ENCODE data around the gene C1QTNF9B.

C1QTNF9B gene

DNA sequence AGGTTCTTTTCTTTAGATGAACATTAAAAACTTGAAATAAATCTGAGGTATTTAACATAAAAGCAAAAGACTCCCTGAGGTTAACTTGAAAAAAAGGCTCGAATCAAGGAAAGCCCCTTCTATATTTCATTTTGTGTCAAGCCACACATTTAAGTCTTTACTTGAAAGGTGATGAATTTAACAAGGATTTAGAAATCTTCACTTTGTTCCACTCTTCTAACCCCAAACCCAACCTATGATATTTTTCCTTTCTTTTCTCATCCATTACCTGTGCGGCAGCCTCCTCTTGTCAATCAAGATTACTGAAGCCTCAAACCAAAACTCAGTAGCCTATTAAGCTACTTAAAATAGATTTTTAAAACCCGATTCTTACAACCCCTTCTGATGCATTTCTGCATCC, 41.9 kb downstream of the C1QTNF9B start:
- no peak for DNase-seq

DNA sequence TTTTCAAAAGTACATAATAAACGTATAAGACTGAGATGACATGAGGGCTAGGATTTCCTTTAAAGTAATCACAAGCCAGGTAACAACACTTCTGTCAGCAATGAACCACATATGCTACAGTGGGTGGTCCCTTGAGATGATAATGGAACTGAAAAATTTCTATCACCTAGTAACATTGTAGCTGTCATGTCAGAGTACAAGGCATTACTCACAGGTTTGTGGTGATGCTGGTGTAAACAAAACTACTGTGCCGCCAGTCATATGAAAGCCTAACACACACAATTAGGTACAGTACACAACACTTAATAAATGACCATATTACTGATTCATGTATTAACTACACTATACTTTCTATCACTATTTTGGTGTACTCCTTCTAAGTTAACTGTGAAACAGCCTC, 45.0 kb downstream of the C1QTNF9B start:
- no peak for DNase-seq

DNA sequence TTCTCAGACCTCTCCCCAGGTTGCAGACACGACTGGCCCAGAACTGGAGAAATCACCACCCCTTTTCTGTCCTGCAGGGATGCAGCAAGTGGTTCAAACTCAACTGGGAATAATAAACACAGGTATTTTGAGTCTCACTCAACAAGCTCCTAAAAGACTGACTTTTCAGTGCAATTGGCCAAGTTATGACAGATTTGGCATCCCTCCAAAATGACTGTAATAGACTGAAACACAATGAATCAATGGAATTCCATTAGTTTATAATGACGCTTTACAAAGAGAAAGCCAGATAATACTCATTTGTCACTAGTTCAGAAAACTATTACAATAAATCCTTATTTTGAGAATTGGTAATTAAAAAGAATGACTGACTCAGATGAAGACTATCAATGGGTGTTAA, 46.2 kb downstream of the C1QTNF9B start:
- no peak for DNase-seq

DNA sequence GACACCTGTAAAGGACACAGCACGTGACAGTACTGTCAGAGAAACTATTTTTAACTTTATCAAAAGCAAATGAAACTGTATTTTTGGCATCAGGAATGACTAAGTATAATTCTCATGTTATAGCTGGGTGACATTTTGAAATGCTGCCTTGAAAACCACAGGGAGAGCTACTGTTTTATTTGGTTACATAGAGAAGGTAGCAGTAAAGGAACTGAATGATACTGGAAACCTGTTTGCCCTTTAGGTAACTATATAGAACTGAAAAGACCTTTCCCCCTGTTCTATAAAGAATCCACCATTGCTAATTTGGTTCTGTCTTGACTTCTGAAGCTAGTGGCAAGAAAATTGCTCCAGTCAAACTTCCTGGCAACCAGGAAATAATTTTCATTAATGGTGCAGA, 47.2 kb downstream of the C1QTNF9B start:
- no peak for DNase-seq

DNA sequence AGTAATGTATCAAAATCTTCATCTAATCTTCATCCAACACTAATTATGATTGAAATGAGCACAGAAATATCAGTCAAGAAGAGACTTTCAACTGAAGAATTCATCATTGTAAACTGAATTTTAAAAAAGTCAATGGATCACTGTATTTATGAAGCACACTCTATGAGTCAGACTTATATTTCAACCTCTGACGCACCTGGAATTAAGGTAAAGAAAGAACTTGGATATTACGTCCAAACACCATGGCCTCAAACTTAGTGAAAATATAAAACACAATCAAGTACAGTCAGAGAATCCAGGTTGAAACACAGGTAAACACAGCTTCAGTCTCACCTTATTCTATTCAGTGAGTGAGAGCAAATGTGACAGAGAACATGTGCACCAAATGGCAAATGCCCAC, 47.6 kb downstream of the C1QTNF9B start:
- no peak for DNase-seq

DNA sequence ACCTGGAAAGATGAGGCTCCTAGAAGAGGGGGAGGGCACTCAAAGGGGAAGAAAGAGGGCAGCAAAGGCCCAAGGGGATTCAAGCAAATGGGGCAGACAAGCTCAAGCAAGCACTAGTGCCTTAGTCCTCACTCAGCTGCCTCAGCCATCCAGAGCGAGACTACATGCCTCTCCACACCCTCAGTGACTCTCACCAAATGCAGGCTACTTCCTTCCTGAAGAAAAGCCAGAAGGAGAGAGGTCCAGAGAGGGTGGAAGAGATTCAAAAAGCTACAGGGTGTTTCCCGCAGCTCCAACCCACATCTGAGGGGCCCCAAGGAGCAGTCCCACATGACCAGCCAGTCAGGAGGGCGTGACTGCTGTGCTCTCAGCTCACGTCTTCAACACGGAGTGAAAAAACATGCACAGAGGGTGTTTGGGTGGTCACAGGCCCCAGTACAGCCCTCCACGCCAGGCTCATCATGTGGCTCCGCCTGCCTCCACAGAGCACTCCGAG, 48.6 kb downstream of the C1QTNF9B start:
- DNase-seq, result no peak

DNA sequence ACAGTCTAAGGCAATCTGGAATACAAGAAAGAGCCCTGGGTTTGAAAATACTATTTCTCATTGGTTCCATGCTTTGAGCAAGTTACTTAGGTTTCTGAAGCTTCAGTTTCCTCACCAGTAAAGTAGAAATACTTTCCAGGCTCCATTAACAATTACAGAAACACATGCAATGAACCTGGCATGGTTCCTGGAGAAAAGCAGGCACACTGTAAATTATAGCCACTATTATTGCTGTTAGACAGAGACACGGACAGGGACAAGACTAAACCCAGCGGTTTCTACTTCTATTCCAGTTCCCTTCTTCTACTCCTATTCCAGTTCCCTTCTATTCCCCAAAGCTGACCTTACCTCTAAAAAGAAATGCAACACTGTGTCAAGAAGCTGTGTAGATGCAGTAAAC, 49.3 kb downstream of the C1QTNF9B start:
- DNase-seq, result no peak

DNA sequence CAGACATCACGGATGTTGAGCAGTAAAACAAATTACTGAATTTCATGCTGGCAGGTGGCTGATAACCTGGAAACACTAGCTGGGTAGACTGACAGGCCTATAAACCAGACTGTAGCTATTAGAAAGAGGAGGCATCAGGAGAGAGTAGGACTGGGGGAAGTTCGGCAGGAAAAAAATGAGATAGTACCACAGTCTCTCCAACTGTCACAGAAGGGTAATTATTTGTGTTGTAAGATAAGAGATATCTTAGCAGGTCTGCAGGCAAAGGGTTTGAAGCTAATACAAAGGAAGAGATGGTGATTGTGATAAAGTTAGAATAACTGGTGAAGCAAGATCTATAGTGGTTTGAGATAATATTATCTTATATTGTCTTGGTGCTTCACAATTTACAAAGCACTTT, 49.8 kb downstream of the C1QTNF9B start:
- DNase-seq, result no peak

DNA sequence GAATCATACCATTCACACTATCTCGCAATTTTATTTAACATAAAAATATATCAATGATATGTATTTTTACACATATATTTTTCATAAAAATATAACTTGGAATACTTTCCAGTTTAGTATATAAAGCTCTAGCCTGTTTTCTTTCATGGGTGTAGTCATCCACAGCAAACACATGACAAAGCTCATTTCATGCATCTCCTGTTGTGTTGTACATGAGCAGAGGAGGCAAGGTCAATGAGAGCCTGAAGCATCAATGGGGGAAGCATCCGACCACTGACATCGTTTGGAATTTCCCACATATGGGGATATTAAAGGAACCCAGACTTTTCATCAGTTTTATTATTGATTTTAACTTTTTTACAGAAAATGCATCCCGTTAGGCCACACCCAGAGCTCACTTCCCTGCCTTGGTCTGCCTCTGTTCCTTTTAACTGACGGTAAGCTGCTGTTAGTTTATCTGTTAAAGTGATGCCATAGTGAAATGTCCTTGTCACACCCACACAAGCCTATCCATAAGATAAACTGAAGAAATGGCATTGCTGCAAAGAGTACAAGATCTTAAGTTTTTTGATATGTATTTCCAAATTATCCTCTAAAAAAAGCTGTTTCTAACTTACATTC, 52.1 kb downstream of the C1QTNF9B start:
- no peak for DNase-seq

DNA sequence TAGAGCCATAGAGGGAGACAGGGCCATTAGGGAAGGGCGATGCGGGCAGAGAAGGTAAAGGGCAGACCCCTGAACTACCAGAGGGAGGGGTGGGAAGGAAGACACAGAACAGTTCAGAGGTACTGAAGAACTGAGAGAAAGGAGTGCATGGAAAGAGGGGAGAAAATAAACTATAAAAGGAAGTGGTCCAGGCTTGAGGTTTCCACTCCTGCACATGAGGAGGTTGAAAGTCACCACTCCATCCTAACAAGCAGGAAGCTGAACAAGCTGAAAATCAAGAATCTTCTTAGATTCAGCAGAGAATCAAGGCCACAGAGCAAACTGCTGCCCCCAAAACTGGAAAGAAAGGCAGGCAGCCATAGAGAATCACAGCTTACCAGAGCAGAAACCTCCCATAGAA, 53.2 kb downstream of the C1QTNF9B start:
- DNase-seq, result no peak

DNA sequence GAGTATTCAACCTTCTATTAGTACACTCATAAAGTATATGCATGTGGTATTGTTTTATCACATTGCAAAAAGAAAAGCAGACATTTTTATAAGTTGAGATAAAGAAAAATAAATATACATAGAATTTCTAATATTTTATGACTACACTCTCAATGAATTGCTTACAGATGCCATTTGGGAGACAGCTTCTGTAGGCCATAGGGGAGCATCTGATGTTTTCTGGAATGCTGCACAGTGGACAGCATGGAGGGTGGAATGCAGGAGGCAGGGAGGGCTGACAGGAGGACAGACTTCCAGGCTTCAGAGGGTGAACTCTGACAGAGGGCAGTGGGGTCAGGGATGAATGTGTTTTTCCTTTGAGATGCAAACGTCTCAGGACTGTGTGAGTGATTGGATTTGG, 53.9 kb downstream of the C1QTNF9B start:
- DNase-seq, result no peak

DNA sequence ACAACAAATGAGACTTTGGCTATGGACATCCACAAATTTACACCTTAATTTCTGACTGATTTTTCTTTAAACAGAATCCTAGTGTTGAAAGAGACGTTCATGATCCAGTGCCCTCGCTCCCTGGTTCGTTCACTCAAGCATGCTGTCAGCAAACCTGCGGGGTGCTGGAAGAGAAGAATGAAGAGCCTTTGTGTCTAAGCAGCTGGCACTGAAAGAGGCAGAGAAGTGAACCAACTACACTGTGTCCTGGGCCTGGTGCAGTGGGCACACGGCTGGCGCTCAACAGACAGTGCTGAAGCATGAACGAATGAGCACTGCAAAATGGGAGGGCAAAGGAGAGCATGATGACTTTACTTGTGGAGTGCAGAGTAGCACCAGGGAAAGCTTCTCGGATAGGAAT, 54.9 kb downstream of the C1QTNF9B start:
- no peak for DNase-seq

Measured in activated effector memory CD4-positive, alpha-beta T cell treated with Interleukin-2 at 50 U/mL for 16 hours (primary cell).